ENCODE data around the gene CLCN7.

DNA sequence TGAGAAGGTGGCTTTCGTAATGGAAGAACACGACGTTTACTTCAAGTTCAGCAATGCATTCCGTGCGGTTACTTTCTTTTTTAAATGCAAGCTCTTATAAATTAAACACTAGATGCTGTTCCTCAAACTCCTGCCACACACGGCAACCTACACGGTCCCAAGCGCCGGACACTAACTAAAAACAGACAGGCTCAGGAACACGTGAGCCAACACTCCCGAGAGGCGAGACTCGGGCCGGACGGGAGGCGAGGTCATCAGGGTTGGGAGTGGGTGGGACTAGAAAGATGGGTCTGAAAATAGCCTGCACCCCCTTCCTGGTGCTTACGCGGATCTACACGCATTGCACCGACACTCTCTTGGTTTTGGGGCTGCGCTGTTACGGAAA is 6.4 kb downstream of the CLCN7 start:
- TF ChIP-seq, protein P1, sequence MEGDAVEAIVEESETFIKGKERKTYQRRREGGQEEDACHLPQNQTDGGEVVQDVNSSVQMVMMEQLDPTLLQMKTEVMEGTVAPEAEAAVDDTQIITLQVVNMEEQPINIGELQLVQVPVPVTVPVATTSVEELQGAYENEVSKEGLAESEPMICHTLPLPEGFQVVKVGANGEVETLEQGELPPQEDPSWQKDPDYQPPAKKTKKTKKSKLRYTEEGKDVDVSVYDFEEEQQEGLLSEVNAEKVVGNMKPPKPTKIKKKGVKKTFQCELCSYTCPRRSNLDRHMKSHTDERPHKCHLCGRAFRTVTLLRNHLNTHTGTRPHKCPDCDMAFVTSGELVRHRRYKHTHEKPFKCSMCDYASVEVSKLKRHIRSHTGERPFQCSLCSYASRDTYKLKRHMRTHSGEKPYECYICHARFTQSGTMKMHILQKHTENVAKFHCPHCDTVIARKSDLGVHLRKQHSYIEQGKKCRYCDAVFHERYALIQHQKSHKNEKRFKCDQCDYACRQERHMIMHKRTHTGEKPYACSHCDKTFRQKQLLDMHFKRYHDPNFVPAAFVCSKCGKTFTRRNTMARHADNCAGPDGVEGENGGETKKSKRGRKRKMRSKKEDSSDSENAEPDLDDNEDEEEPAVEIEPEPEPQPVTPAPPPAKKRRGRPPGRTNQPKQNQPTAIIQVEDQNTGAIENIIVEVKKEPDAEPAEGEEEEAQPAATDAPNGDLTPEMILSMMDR (IDR thresholded peaks at IDR 0.05), result no peak
- TF ChIP-seq ZFX (IDR thresholded peaks at IDR 0.05; ENCODE audit: borderline replicate concordance), result no peak
